HG02798 (cell line): Measurements from ENCODE around the gene TMEM184A.

ENCODE experiments used
- ATAC-seq: cut with Tn5 transposase; IDR thresholded peaks from one replicate; pipeline ENCODE4 v1.9.1; 2021; ENCODE audit warnings: mild to moderate bottlenecking; ENCODE audit not compliant: unreplicated experiment, poor library complexity

TMEM184A gene

GRCh38 chr7:1555813-1556543, at the start of gene TMEM184A:
TMEM184A (minus strand) TSS chr7:1556205; CDS start chr7:1555484, 721 bp downstream.
- no peak for ATAC-seq

GRCh38 chr7:1604383-1604782, 48.4 kb upstream of the TMEM184A start:
- ATAC-seq: no peak

GRCh38 chr7:1603346-1604225, 47.6 kb upstream of the TMEM184A start:
- no peak for ATAC-seq

GRCh38 chr7:1602386-1602785, 46.4 kb upstream of the TMEM184A start:
- ATAC-seq: no peak

- no peak for ATAC-seq
These were observed 46.0 kb upstream of the TMEM184A start for GRCh38 chr7:1601956-1602355.

GRCh38 chr7:1599640-1600395, 43.8 kb upstream of the TMEM184A start:
- ATAC-seq: no peak

- no peak for ATAC-seq
These were observed 43.1 kb upstream of the TMEM184A start for GRCh38 chr7:1598961-1599639.

GRCh38 chr7:1598286-1598685, 42.3 kb upstream of the TMEM184A start:
- ATAC-seq: no peak

GRCh38 chr7:1597791-1598190, 41.8 kb upstream of the TMEM184A start:
- no peak for ATAC-seq

- ATAC-seq: no peak
These were observed 41.2 kb upstream of the TMEM184A start for GRCh38 chr7:1597066-1597760.

- no peak for ATAC-seq
These were observed 40.4 kb upstream of the TMEM184A start for GRCh38 chr7:1596181-1597043.

- no peak for ATAC-seq
These were observed 39.6 kb upstream of the TMEM184A start for GRCh38 chr7:1595636-1596035.

GRCh38 chr7:1595027-1595426, 39.0 kb upstream of the TMEM184A start:
- no peak for ATAC-seq

- no peak for ATAC-seq
These were observed 38.0 kb upstream of the TMEM184A start for GRCh38 chr7:1593904-1594421.

- ATAC-seq: no peak
These were observed 37.3 kb upstream of the TMEM184A start for GRCh38 chr7:1593091-1593866.

- no peak for ATAC-seq
These were observed 36.4 kb upstream of the TMEM184A start for GRCh38 chr7:1592299-1592871.

GRCh38 chr7:1591876-1592275, 35.9 kb upstream of the TMEM184A start:
- no peak for ATAC-seq
